Measurements from ENCODE around the gene FGF12.
A peak's percentile ranks its signal among the peaks of the same experiment; 100 is the strongest.

The FGF12 gene

DNA sequence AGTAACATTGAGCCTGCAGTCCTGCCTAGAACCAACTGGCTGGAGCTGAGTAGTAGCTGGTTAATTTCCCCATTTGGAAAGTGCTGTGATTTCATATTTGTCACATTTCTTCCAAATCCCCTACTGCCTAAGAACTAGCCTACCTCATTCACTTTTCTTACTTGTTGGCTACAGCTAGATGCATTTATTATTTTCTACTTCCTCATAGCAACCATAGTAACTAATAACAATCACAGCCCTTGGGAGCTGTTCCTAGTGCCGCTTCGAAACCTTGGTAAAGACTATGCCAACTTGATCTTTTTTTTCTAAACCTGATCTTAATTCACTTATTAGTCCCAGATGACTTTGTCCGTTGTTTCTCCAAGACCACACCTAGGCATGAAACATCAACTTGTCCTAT lies 240.3 kb downstream of the FGF12 start:
- POLR2A ChIA-PET, result no interaction called here
- CTCF ChIA-PET, result no interaction called here
- TF ChIP-seq TARDBP (IDR thresholded peaks at IDR 0.05), result no peak
- TF ChIP-seq SP1 (IDR thresholded peaks at IDR 0.05), result no peak
- TF ChIP-seq HDGF (IDR thresholded peaks at IDR 0.05; ENCODE audit: borderline replicate concordance), result no peak
- TF ChIP-seq FOXM1 (IDR thresholded peaks at IDR 0.05; ENCODE audit: borderline replicate concordance), result no peak
- TF ChIP-seq NFRKB (IDR thresholded peaks at IDR 0.05), result no peak
- TF ChIP-seq LEF1 (IDR thresholded peaks at IDR 0.05; ENCODE audit: borderline replicate concordance), result no peak
- TF ChIP-seq ZNF384 (IDR thresholded peaks at IDR 0.05), result no peak
- DNase-seq (ENCODE audit: extremely low spot score), result no peak

DNA sequence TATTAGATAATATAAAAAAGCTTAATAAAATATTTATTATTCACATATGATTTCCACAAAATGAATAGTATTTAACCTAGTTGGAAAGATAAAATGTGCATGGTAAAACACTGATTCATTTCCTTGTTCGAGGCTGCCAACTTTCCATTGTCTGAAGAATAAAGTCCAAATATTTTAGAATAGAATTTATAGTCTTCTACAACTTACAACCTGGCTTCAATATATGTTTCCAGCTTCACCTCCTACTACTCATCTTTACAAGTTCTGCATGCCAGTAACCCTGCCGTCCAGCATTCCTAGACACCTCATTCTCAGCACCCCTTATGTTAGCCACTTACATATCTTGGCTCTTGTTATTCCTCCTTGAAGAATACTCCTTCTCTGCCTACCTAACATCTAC lies 244.5 kb downstream of the FGF12 start:
- TF ChIP-seq FOXK2 (IDR thresholded peaks at IDR 0.05) (no peak), ZNF384 (IDR thresholded peaks at IDR 0.05) (no peak), HDGF (IDR thresholded peaks at IDR 0.05; ENCODE audit: borderline replicate concordance) (no peak), SP1 (IDR thresholded peaks at IDR 0.05) (no peak), CTBP1 (IDR thresholded peaks at IDR 0.05; ENCODE audit: borderline replicate concordance) (no peak), LEF1 (IDR thresholded peaks at IDR 0.05; ENCODE audit: borderline replicate concordance) (no peak), ELF4 (IDR thresholded peaks at IDR 0.05) (no peak), SUZ12 (IDR thresholded peaks at IDR 0.05) (no peak), L3MBTL2 (conservative IDR thresholded peaks at IDR 0.05) (no peak)
- TF ChIP-seq, protein P1, sequence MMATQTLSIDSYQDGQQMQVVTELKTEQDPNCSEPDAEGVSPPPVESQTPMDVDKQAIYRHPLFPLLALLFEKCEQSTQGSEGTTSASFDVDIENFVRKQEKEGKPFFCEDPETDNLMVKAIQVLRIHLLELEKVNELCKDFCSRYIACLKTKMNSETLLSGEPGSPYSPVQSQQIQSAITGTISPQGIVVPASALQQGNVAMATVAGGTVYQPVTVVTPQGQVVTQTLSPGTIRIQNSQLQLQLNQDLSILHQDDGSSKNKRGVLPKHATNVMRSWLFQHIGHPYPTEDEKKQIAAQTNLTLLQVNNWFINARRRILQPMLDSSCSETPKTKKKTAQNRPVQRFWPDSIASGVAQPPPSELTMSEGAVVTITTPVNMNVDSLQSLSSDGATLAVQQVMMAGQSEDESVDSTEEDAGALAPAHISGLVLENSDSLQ (IDR thresholded peaks at IDR 0.05), result no peak
- CTCF ChIA-PET, result no interaction called here
- DNase-seq (ENCODE audit: extremely low spot score), result no peak
- POLR2A ChIA-PET, result no interaction called here

DNA sequence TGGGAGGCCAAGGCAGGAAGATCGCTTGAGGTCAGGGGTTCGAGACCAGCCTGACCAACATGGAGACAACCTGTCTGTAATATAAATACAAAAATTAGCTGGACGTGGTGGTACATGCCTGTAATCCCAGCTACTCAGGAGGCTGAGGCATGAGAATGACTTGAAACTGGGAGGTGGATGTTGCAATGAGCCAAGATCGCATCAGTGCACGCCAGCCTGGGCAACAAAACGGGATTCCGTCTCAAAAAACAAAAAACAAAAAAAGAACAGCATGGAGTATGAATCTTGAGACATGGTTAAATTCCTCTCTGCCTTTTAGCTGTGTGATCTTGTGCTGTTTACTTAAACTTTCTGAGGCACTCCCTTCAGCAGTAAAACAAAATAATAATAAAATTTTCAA lies 244.9 kb downstream of the FGF12 start:
- POLR2A ChIA-PET, result no interaction called here

DNA sequence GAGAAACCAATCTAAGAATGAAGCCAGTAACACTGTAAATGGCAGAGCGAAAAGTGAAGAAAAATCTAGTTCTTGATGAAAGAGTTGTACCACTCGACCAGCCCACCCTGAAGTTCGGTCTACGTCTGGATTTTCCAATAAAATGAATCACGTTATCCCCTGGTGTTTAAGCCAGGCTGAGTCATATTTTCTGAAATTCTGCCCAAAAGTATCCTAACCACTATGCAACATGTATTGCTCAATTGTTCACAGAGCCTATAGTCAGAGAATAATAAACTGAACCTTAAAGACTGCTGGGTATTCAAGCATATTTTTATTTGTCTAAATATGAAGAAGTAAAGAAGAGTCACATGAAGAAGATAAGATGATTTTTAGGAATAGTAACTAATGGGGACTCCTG lies 245.7 kb downstream of the FGF12 start:
- TF ChIP-seq HDGF (IDR thresholded peaks at IDR 0.05; ENCODE audit: borderline replicate concordance) (no peak), FOXK2 (IDR thresholded peaks at IDR 0.05) (no peak), CTBP1 (IDR thresholded peaks at IDR 0.05; ENCODE audit: borderline replicate concordance) (no peak), SP1 (IDR thresholded peaks at IDR 0.05) (no peak), FOXA1 (IDR thresholded peaks at IDR 0.05) (no peak), SUZ12 (IDR thresholded peaks at IDR 0.05) (no peak), TARDBP (IDR thresholded peaks at IDR 0.05) (no peak), BHLHE40 (IDR thresholded peaks at IDR 0.05; ENCODE audit: borderline replicate concordance) (no peak), ZNF384 (IDR thresholded peaks at IDR 0.05) (no peak), NFRKB (IDR thresholded peaks at IDR 0.05) (no peak), ELF4 (IDR thresholded peaks at IDR 0.05) (no peak), L3MBTL2 (conservative IDR thresholded peaks at IDR 0.05) (no peak), LEF1 (IDR thresholded peaks at IDR 0.05; ENCODE audit: borderline replicate concordance) (no peak), ARNT (IDR thresholded peaks at IDR 0.05) (no peak), FOXM1 (IDR thresholded peaks at IDR 0.05; ENCODE audit: borderline replicate concordance) (no peak)
- TF ChIP-seq, protein P1 (IDR thresholded peaks at IDR 0.05), result no peak
- POLR2A ChIA-PET, result no interaction called here
- CTCF ChIA-PET, result no interaction called here
- DNase-seq (ENCODE audit: extremely low spot score), result no peak

More for the DNA sequence above, 244.9 kb downstream of the FGF12 start:
- no peak for TF ChIP-seq CTBP1 (IDR thresholded peaks at IDR 0.05; ENCODE audit: borderline replicate concordance)
- no peak for TF ChIP-seq ARNT (IDR thresholded peaks at IDR 0.05)
- TF ChIP-seq BHLHE40 (IDR thresholded peaks at IDR 0.05; ENCODE audit: borderline replicate concordance), result no peak
- no peak for TF ChIP-seq SUZ12 (IDR thresholded peaks at IDR 0.05)
- no peak for TF ChIP-seq ELF4 (IDR thresholded peaks at IDR 0.05)
- TF ChIP-seq, protein P1 (IDR thresholded peaks at IDR 0.05), result no peak
- TF ChIP-seq SP1 (IDR thresholded peaks at IDR 0.05), result no peak
- no peak for TF ChIP-seq ZNF384 (IDR thresholded peaks at IDR 0.05)
- TF ChIP-seq FOXA1 (IDR thresholded peaks at IDR 0.05), result no peak
- no peak for TF ChIP-seq L3MBTL2 (conservative IDR thresholded peaks at IDR 0.05)
- no peak for TF ChIP-seq TARDBP (IDR thresholded peaks at IDR 0.05)
- no peak for TF ChIP-seq FOXM1 (IDR thresholded peaks at IDR 0.05; ENCODE audit: borderline replicate concordance)
- no peak for TF ChIP-seq LEF1 (IDR thresholded peaks at IDR 0.05; ENCODE audit: borderline replicate concordance)
- TF ChIP-seq HDGF (IDR thresholded peaks at IDR 0.05; ENCODE audit: borderline replicate concordance), result no peak
- TF ChIP-seq NFRKB (IDR thresholded peaks at IDR 0.05), result no peak
- TF ChIP-seq FOXK2 (IDR thresholded peaks at IDR 0.05), result no peak
- no peak for DNase-seq (ENCODE audit: extremely low spot score)
- CTCF ChIA-PET, result no interaction called here

DNA sequence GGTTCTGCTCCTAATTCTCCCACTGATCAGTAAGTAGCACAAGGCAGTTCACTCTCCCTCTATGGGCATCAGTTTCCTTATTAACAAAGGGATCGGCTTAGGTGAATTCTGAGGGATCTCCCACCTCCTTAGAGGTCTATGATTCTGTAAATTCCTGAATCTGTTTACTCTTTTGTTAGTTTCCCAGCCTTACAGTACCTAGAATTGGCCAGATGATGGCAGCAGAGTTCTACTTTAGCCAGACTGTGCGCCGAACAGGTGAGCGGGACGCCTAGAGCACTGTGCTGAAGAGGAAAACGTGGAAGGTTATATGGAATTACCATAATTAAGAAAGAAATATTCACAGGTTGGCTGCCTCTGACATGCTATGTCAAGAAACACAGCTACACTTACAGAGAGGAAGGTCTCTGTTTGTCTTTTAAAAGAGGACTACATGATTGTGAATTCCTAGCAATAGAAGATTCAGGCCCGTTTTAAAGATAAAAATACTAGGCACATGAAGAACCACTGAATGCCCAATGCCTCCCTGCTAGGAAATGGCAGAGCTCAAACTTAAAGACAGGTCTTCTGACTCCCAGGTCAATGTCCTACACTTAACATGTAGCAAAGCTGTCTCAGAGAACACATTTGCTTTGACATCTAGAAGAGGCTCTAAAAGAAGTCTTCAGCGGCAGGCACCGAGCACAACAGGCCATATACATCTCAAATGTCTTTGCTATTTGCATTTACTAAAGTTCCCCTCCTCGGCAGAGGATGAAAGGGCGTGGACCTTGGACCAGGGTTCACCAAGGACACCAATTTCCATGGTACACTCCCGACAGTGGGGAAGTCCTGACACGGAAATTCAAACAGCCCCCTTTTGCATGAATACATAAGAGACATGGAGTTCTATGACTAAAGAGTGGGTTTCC lies 259.9 kb downstream of the FGF12 start:
- TF ChIP-seq BHLHE40 (IDR thresholded peaks at IDR 0.05; ENCODE audit: borderline replicate concordance) (no peak), ARNT (IDR thresholded peaks at IDR 0.05) (no peak), TARDBP (IDR thresholded peaks at IDR 0.05) (no peak), FOXA1 (IDR thresholded peaks at IDR 0.05) (no peak), ZNF384 (IDR thresholded peaks at IDR 0.05) (no peak)
- ChIA-PET CTCF (interaction anchor here (0.5 to 0.8 kb wide), 3 partner anchors 48 to 1521 kb away, joined by 3 read pairs; no protein-coding TSS in a partner anchor), POLR2A (no interaction called here)
- DNase-seq (ENCODE audit: extremely low spot score), result peak; percentile 39

DNA sequence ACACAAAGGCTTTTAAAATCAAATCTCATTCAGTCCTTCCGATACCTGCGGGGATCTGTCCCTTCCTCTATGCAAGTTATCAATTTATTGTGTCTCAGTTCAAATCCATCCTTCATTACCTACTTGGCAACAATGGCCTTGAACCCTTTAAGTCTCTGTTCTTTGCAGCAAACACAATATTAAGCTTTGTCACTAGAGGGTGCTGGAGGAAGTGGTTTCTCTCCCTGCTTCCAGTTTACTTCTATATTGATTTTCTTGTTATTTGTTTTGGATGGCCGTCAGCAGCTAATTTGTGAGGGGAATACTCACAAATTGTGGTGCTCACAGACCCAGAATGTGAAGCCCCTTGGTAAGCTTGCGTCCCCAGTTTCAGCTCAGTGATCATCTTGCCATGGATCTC lies 278.3 kb downstream of the FGF12 start:
- CTCF ChIA-PET, result interaction anchor here (0.8 kb wide), 1 partner anchor 21 kb away, joined by 3 read pairs; no protein-coding TSS in a partner anchor
- POLR2A ChIA-PET, result no interaction called here
- TF ChIP-seq SP1 (IDR thresholded peaks at IDR 0.05) (no peak), HDGF (IDR thresholded peaks at IDR 0.05; ENCODE audit: borderline replicate concordance) (no peak), SUZ12 (IDR thresholded peaks at IDR 0.05) (no peak), L3MBTL2 (conservative IDR thresholded peaks at IDR 0.05) (no peak), ELF4 (IDR thresholded peaks at IDR 0.05) (no peak), FOXA1 (IDR thresholded peaks at IDR 0.05) (no peak), FOXM1 (IDR thresholded peaks at IDR 0.05; ENCODE audit: borderline replicate concordance) (no peak), FOXK2 (IDR thresholded peaks at IDR 0.05) (no peak), TARDBP (IDR thresholded peaks at IDR 0.05) (no peak), BHLHE40 (IDR thresholded peaks at IDR 0.05; ENCODE audit: borderline replicate concordance) (no peak), NFRKB (IDR thresholded peaks at IDR 0.05) (no peak), ZNF384 (IDR thresholded peaks at IDR 0.05) (no peak), LEF1 (IDR thresholded peaks at IDR 0.05; ENCODE audit: borderline replicate concordance) (no peak)
- TF ChIP-seq, protein P1 (IDR thresholded peaks at IDR 0.05), result no peak
- DNase-seq (ENCODE audit: extremely low spot score), result no peak
